Gastroesophageal sphincter (tissue), 4 donors: ENCODE measurements around the gene GIMAP2. TPM values are rescaled to one million over a fixed set of nuclear protein-coding genes. Genes with fewer than 3 reads are reported as not detected.
A peak's percentile ranks its signal among the peaks of the same experiment; 100 is the strongest.

Experiments
- ATAC-seq: fragments of 150-250 bp; one replicate; pipeline ENCODE4 v1.9.1; 2016; ENCODE audit warnings: mild to moderate bottlenecking, moderate library complexity
- H3K27ac ChIP-seq, 4 donors: fragments of 200-600 bp; sonication (generic) in 3 of 4; 1 replicate in 3 of 4; 2 replicates in 1 of 4; pipeline ENCODE4 v1.5.1; 2016 to 2019
- H3K27me3 ChIP-seq: fragments of 200-600 bp; sonication (generic); one replicate; pipeline ENCODE4 v1.5.1; 2019
- H3K36me3 ChIP-seq, 2 donors: fragments of 200-600 bp; sonication (generic); one replicate each; pipeline ENCODE4 v1.5.1; 2019; ENCODE audit warnings: control low read depth in 1 of 2
- H3K4me1 ChIP-seq, 3 donors: fragments of 200-600 bp; sonication (generic); 1 replicate in 2 of 3; 2 replicates in 1 of 3; pipeline ENCODE4 v1.5.1; 2016 to 2019; ENCODE audit warnings: control low read depth in 2 of 3
- H3K4me3 ChIP-seq, 2 donors: fragments of 200-600 bp; sonication (generic); one replicate each; pipeline ENCODE4 v1.5.1; 2019; ENCODE audit warnings: mild to moderate bottlenecking in 1 of 2, moderate library complexity in 1 of 2
- H3K9me3 ChIP-seq, 3 donors: fragments of 200-600 bp; sonication (generic); one replicate each; pipeline ENCODE4 v1.5.1; 2017 to 2019; ENCODE audit warnings: control low read depth in 2 of 3
- EP300 ChIP-seq: sonication (generic); formaldehyde crosslinking; IDR thresholded peaks from one replicate; pipeline ENCODE4 v1.6.1; 2017; ENCODE audit warnings: antibody characterized with exemption, mild to moderate bottlenecking
- POLR2A ChIP-seq, 2 donors: fragments of 450-650 bp; IDR thresholded peaks; one replicate each; pipeline ENCODE4 v1.6.1; 2017; ENCODE audit warnings: antibody characterized with exemption in 2 of 2, mild to moderate bottlenecking in 2 of 2, moderate library complexity in 1 of 2
- POLR2AphosphoS5 ChIP-seq: sonication (generic); formaldehyde crosslinking; IDR thresholded peaks from one replicate; pipeline ENCODE4 v1.6.1; 2017; ENCODE audit warnings: antibody characterized with exemption
- WGBS, 2 donors: methylation state at CpG; one replicate each; pipeline ENCODE4 v1.1.5; 2018; ENCODE audit warnings: low coverage in 1 of 2; 5-methylcytosine and 5-hydroxymethylcytosine counted together
- total RNA-seq, 4 donors: library from RNA; depleted of rRNA; stranded (reverse); fragments of >200 nt; gene quantifications; one replicate each; pipeline ENCODE4 v1.1.0, GENCODE V29; 2016
- TF ChIP-seq, protein P1 (sequence below), 4 experiments: fragments of 200-600 bp in 2 of 4; fragments of 450-650 bp in 2 of 4; sonication (generic) in 1 of 4; IDR thresholded peaks; one replicate each; pipeline ENCODE4 v1.5.1; 2017 to 2019; ENCODE audit warnings: antibody characterized with exemption in 4 of 4, mild to moderate bottlenecking in 2 of 4, moderate library complexity in 2 of 4

GIMAP2 gene
- total RNA-seq, 4 donors from 2014 or later: 3.3 to 14.9 (median 9.7) TPM

DNA sequence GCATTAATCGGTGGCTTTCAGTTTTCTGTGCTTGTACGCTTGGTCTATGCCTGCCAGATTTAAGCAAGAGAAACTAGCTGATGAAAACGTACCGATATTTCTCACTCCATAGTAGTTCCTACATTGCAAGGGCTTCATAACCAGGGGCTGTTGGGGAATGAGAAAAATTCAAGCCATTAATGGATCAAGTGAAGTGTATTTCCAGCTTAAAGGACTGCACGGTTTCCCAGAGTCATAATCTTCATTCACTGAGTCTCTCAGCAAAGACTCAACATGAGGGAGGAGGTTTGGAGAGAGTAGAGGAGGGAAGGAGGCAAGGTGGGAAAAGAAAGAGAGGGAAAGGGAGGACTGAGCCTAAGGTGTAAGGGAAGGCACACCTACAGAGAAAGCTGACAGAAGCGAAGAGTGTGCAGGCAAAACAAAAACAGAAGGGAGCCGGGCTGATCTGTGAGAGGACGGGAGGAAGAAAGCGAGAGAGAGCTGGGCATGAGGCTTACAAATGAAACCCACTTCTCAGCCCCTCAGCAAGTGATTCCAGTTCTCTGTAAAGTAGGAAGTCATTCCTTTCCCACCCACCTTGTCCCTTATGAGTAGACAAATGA is 625 bp downstream of the GIMAP2 start:
- TF ChIP-seq POLR2AphosphoS5 (no peak), EP300 (no peak), POLR2A (IDR thresholded peaks at IDR 0.05) (no peak)
- TF ChIP-seq, protein P1, sequence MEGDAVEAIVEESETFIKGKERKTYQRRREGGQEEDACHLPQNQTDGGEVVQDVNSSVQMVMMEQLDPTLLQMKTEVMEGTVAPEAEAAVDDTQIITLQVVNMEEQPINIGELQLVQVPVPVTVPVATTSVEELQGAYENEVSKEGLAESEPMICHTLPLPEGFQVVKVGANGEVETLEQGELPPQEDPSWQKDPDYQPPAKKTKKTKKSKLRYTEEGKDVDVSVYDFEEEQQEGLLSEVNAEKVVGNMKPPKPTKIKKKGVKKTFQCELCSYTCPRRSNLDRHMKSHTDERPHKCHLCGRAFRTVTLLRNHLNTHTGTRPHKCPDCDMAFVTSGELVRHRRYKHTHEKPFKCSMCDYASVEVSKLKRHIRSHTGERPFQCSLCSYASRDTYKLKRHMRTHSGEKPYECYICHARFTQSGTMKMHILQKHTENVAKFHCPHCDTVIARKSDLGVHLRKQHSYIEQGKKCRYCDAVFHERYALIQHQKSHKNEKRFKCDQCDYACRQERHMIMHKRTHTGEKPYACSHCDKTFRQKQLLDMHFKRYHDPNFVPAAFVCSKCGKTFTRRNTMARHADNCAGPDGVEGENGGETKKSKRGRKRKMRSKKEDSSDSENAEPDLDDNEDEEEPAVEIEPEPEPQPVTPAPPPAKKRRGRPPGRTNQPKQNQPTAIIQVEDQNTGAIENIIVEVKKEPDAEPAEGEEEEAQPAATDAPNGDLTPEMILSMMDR (IDR thresholded peaks at IDR 0.05): no peak
- Histone ChIP-seq H3K27ac (peak overlapping the region; percentile 55 to 70 (median 66)), H3K4me3 (peak overlapping the region; percentile 53 to 63), H3K27me3 (no peaks in the 10 kb centered on the region), H3K36me3 (peaks cover 0 to 13% of the 10 kb centered on the region in 2 donors), H3K4me1 (peaks cover 0 to 8% (median 0%) of the 10 kb centered on the region in 3 donors), H3K9me3 (no peaks in the 10 kb centered on the region)
- WGBS, 2 donors: 45 to 61% methylated on average over 8 to 9 of the region's 9 CpGs
- ATAC-seq: no peak

DNA sequence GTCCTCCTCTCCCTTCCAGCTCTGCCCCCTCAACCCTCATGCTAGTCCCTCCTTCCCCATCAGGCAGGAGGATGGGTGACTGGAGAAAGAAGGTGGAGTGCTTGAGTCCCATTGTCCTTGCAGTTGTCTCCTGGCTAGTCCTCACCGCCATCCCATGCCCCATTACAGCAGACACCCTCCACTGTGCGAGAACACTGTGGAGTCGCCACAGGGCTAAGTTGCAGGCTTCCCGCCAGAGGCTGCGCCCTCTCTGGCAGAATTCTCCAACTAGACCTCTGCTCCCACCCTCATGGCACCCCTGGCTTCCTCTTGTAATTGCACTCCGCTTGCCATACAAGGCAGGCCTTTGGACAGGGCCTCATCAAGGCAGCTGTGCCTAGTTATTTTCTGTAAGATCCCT is 3.1 kb downstream of the GIMAP2 start:
- H3K36me3 ChIP-seq: peaks cover 0 to 25% of the 10 kb centered on the region in 2 donors
- no peak overlapping the region for H3K27ac ChIP-seq
- no peak overlapping the region for H3K4me3 ChIP-seq
- no peak for ATAC-seq
- no peaks in the 10 kb centered on the region for H3K27me3 ChIP-seq
- 100% methylated on average over 1 of the region's 6 CpGs; no CpG with 5 or more reads in 1 of the 2 donors for WGBS, 2 donors
- TF ChIP-seq EP300 (no peak), POLR2A (IDR thresholded peaks at IDR 0.05) (no peak), POLR2AphosphoS5 (no peak)
- TF ChIP-seq, protein P1 (IDR thresholded peaks at IDR 0.05): no peak
- peaks cover 0 to 8% (median 0%) of the 10 kb centered on the region in 3 donors for H3K4me1 ChIP-seq
- no peaks in the 10 kb centered on the region for H3K9me3 ChIP-seq

DNA sequence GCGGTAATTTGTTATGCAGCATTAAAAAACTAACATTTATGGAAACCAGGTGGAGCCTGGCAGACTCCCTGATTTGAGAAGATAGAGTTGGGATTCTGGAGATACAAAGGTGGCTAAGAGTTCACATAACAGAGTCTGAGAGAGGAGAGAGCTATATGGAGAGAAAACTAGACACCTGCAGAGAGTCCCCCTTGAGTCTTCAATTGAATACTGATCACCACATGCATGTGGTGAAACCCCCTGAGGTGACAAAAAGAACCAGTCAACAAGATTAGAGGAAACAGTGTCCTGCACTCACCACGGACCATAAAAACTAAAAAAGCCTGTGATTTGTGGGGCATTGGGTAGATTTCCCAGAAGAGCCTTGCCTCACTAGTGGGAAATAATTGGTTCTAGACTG is 10.1 kb downstream of the GIMAP2 start:
- no peaks in the 10 kb centered on the region for H3K4me1 ChIP-seq
- 50 to 54% methylated on average over 2 of the region's 2 CpGs for WGBS, 2 donors
- no peak overlapping the region for H3K27ac ChIP-seq
- no peaks in the 10 kb centered on the region for H3K27me3 ChIP-seq
- peaks cover 0 to 15% of the 10 kb centered on the region in 2 donors for H3K36me3 ChIP-seq
- ATAC-seq: no peak
- peaks cover 0 to 38% (median 0%) of the 10 kb centered on the region in 3 donors for H3K9me3 ChIP-seq
- H3K4me3 ChIP-seq: no peak overlapping the region
- TF ChIP-seq EP300: no peak
- no peak for TF ChIP-seq POLR2A (IDR thresholded peaks at IDR 0.05)
- no peak for TF ChIP-seq POLR2AphosphoS5
- TF ChIP-seq, protein P1 (IDR thresholded peaks at IDR 0.05): no peak

DNA sequence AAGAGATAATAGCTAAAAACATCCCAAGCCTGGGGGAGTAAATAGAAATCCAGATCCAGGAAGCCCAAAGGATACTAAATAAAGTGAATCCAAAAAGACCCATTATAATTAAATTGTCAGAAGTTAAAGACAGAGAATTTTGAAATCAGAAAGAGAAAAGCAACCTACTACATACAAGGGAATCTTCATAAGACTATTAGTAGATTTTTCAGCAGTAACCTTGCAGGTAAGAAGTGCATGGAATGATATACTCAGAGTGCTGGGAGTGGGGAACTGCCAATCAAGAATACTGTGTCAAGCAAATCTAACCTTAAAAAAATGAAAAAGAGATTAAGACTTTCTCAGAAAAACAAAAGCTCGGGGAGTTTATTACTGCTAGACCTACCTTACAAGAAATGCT is 17.7 kb downstream of the GIMAP2 start:
- H3K4me3 ChIP-seq: no peak overlapping the region
- H3K27me3 ChIP-seq: no peaks in the 10 kb centered on the region
- ATAC-seq: no peak
- H3K27ac ChIP-seq: no peak overlapping the region
- H3K9me3 ChIP-seq: peaks cover 0 to 72% (median 3%) of the 10 kb centered on the region in 3 donors
- H3K36me3 ChIP-seq: no peaks in the 10 kb centered on the region
- no peaks in the 10 kb centered on the region for H3K4me1 ChIP-seq
- 79% methylated on average over 1 of the region's 1 CpG; no CpG with 5 or more reads in 1 of the 2 donors for WGBS, 2 donors
- TF ChIP-seq POLR2A (IDR thresholded peaks at IDR 0.05) (no peak), POLR2AphosphoS5 (no peak), EP300 (no peak)
- TF ChIP-seq, protein P1 (IDR thresholded peaks at IDR 0.05): no peak

DNA sequence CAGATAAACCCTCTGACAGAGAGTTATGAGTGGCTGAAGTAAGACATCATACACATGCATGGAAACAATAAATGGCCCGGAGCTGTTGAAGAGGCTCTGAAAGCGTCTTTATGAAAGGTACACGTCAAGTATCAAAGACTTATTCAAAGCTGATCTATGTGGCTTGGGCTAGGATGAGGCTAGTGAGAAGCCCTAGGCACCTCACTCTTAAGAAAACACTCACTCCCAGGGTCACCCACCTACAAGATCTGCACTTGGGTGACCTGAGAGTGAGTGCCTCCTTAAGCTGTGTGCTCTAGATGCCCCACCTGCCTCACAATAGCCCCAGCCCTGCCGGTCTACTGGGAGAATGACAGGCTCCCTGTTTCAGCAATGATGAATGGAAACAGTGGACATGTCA is 29.8 kb downstream of the GIMAP2 start:
- H3K4me1 ChIP-seq: peaks cover 0 to 4% (median 0%) of the 10 kb centered on the region in 3 donors
- H3K27ac ChIP-seq: peak overlapping the region in 2 of 4 donors; percentile 56 to 60
- no peak for ATAC-seq
- no peaks in the 10 kb centered on the region for H3K27me3 ChIP-seq
- peaks cover 0 to 6% of the 10 kb centered on the region in 2 donors for H3K36me3 ChIP-seq
- peaks cover 0 to 19% (median 0%) of the 10 kb centered on the region in 3 donors for H3K9me3 ChIP-seq
- no peak for TF ChIP-seq EP300
- TF ChIP-seq POLR2A (IDR thresholded peaks at IDR 0.05): no peak
- TF ChIP-seq, protein P1 (IDR thresholded peaks at IDR 0.05): no peak
- TF ChIP-seq POLR2AphosphoS5: no peak
- WGBS, 2 donors: 69 to 89% methylated on average over 3 to 4 of the region's 4 CpGs
- H3K4me3 ChIP-seq: no peak overlapping the region
